ENCODE measurements around the gene ALG9. TPM values are rescaled to one million over a fixed set of nuclear protein-coding genes. Genes with fewer than 3 reads are reported as not detected.

ALG9 gene
- total and polyA plus RNA-seq, 8 donors = 15.7 to 37.0 (median 21.8) TPM

DNA sequence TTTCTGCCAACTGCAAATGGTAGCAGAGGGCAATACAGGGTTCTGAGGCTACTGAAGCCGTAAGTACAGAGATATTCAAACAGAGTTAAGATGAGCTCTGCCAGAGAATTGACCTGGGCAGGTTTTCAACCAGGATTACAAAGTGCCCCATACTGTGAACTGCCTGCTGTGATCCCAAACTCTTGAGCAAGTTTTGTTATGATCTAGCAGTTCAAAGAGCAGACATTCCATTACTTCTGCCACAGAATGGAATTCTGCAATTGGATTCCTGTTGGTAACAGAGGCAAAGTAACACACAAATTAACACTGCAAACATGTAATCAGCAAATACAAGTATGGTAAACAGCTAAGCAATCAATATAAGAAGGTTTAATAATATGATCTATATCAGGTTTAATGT is 31.2 kb downstream of the ALG9 start:
- WGBS, 2 donors = 83 to 85% methylated on average over 1 of the region's 1 CpG
- no peak for ATAC-seq
- H3K9me3 ChIP-seq = no peaks in the 10 kb centered on the region
- TF ChIP-seq, protein P1, sequence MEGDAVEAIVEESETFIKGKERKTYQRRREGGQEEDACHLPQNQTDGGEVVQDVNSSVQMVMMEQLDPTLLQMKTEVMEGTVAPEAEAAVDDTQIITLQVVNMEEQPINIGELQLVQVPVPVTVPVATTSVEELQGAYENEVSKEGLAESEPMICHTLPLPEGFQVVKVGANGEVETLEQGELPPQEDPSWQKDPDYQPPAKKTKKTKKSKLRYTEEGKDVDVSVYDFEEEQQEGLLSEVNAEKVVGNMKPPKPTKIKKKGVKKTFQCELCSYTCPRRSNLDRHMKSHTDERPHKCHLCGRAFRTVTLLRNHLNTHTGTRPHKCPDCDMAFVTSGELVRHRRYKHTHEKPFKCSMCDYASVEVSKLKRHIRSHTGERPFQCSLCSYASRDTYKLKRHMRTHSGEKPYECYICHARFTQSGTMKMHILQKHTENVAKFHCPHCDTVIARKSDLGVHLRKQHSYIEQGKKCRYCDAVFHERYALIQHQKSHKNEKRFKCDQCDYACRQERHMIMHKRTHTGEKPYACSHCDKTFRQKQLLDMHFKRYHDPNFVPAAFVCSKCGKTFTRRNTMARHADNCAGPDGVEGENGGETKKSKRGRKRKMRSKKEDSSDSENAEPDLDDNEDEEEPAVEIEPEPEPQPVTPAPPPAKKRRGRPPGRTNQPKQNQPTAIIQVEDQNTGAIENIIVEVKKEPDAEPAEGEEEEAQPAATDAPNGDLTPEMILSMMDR (IDR thresholded peaks at IDR 0.05) = no peak
- H3K27ac ChIP-seq = no peak overlapping the region
- H3K4me1 ChIP-seq = no peaks in the 10 kb centered on the region
- H3K27me3 ChIP-seq = no peaks in the 10 kb centered on the region
- peaks cover 3 to 15% (median 10%) of the 10 kb centered on the region in 3 donors for H3K36me3 ChIP-seq
- H3K4me3 ChIP-seq = no peak overlapping the region
- intact Hi-C loops (cut with DNase I) = loop anchor here in 2 of 3 donors (5.0 to 10.0 kb wide), 3 partner anchors 245 to 275 kb away; no protein-coding TSS in a partner anchor
- no peak for DNase-seq
- no peak for FAIRE-seq

DNA sequence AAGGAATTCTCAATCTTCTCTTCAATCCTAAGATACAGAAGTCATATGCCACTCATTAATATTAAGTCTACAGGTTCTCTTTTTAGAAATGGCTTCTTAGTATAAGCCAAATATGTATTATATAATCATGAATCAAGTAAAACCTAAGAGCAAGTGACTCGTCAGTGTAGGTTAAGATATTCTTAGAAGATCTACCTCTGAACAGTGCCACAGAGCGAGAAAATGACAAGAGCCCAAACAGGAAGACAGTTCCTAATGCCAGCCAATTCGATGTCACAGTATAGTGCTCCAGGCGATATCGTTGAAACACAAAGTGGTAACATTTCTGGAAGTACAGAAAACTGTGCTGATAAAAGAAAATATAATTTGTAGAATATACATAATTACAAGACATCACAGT is 33.3 kb downstream of the ALG9 start:
- intact Hi-C loops (cut with DNase I) = loop anchor here in 1 of 3 donors (10.0 kb wide), 1 partner anchor 243 kb away; no protein-coding TSS in a partner anchor
- no peak for FAIRE-seq
- no peak overlapping the region for H3K4me3 ChIP-seq
- H3K36me3 ChIP-seq = peaks cover 3 to 18% (median 6%) of the 10 kb centered on the region in 3 donors
- no peak overlapping the region for H3K27ac ChIP-seq
- no peak for DNase-seq
- TF ChIP-seq, protein P1 (IDR thresholded peaks at IDR 0.05) = no peak
- no peaks in the 10 kb centered on the region for H3K27me3 ChIP-seq
- WGBS, 2 donors = 90 to 96% methylated on average over 5 of the region's 5 CpGs
- no peaks in the 10 kb centered on the region for H3K9me3 ChIP-seq
- ATAC-seq = no peak
- H3K4me1 ChIP-seq = no peaks in the 10 kb centered on the region

DNA sequence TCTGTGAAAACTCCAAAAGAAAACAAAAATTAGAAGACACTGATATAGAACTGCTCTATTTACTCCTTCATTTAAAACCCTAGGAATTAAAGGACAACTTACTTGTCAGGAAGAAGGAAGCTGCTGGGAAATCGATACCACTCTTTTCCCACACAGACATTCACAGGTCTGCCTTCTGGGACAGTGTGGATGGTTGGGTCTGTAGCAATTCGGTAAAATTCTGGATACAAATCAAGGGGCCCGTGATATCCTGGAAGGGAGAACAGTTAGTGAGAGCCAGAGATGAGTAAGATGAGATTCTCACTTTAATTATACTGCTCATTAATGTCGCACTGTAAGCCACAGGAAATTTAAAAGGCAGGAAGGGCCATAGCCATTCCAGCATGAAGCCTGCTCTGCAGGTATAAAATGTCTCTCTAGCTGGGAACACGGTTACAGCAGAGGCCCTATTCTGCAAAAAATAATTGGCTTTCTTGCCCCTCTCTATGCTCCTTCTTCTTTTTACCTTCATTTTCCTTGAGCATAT is 34.0 kb downstream of the ALG9 start:
- no peak for FAIRE-seq
- no peaks in the 10 kb centered on the region for H3K4me1 ChIP-seq
- DNase-seq = no peak
- no peak overlapping the region for H3K4me3 ChIP-seq
- 87 to 92% methylated on average over 5 of the region's 5 CpGs for WGBS, 2 donors
- H3K9me3 ChIP-seq = no peaks in the 10 kb centered on the region
- H3K27ac ChIP-seq = no peak overlapping the region
- intact Hi-C loops (cut with DNase I) = loop anchor here in 1 of 3 donors (10.0 kb wide), 1 partner anchor 243 kb away; no protein-coding TSS in a partner anchor
- TF ChIP-seq, protein P1 (IDR thresholded peaks at IDR 0.05) = no peak
- H3K36me3 ChIP-seq = peaks cover 3 to 18% (median 6%) of the 10 kb centered on the region in 3 donors
- no peaks in the 10 kb centered on the region for H3K27me3 ChIP-seq
- no peak for ATAC-seq

DNA sequence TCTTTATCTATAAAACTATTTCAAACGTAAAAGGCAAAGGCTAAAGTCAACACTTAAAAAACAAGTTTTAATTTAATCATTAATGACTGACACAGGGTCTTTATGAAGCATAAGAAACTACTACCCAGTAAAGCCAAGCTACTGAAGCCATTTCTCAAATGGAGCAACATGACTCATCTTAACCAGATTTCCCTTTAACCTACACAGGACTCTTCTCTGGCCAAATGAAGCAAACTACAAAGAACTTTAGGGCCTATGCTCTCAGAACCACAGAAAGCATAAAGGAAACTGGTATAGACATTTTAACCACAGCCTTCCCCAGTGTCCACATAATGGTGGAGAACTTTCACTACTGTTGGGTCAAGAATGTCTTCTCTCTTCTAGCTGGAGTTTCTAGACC is 34.7 kb downstream of the ALG9 start:
- Histone ChIP-seq H3K27me3 (no peaks in the 10 kb centered on the region), H3K4me1 (no peaks in the 10 kb centered on the region), H3K9me3 (no peaks in the 10 kb centered on the region), H3K4me3 (no peak overlapping the region), H3K36me3 (peaks cover 3 to 18% (median 6%) of the 10 kb centered on the region in 3 donors), H3K27ac (no peak overlapping the region)
- DNase-seq = no peak
- FAIRE-seq = no peak
- intact Hi-C loops (cut with DNase I) = loop anchor here in 1 of 3 donors (10.0 kb wide), 1 partner anchor 242 kb away; no protein-coding TSS in a partner anchor
- WGBS, 2 donors = 21 to 28% methylated on average over 1 of the region's 1 CpG
- ATAC-seq = no peak
- TF ChIP-seq, protein P1 (IDR thresholded peaks at IDR 0.05) = no peak

DNA sequence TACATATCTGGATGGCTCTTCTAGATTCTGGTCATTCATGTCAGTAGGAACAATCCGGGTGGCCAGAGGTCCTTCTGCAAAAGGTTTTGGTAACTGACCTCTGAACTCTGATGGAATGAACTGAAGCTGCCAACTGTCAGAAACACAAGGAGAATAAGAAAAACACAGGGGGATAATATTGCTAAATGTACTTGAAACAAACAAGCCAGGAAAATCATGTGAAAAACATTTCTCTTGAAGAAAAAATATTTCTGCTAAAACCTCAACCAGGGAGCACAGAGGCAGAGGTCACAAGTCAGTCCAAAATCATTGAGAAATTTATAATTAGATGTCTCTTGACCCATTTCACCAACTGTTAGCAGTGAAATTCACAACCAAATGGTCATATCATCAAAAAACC is 35.2 kb downstream of the ALG9 start:
- intact Hi-C loops (cut with DNase I) = loop anchor here in 1 of 3 donors (10.0 kb wide), 1 partner anchor 241 kb away; no protein-coding TSS in a partner anchor
- 90 to 98% methylated on average over 1 of the region's 1 CpG for WGBS, 2 donors
- DNase-seq = no peak
- Histone ChIP-seq H3K27ac (no peak overlapping the region), H3K27me3 (no peaks in the 10 kb centered on the region), H3K36me3 (peaks cover 3 to 18% (median 6%) of the 10 kb centered on the region in 3 donors), H3K4me3 (no peak overlapping the region), H3K9me3 (no peaks in the 10 kb centered on the region), H3K4me1 (no peaks in the 10 kb centered on the region)
- no peak for FAIRE-seq
- ATAC-seq = peak in 1 of 4 donors; percentile 28
- TF ChIP-seq, protein P1 (IDR thresholded peaks at IDR 0.05) = no peak
